ENCODE results near the gene STK33. TPM values are rescaled to one million over a fixed set of nuclear protein-coding genes. Genes with fewer than 3 reads are reported as not detected.

STK33 gene
- total RNA-seq, 1 experiment from 2014 or later, result 19.5 TPM

DNA sequence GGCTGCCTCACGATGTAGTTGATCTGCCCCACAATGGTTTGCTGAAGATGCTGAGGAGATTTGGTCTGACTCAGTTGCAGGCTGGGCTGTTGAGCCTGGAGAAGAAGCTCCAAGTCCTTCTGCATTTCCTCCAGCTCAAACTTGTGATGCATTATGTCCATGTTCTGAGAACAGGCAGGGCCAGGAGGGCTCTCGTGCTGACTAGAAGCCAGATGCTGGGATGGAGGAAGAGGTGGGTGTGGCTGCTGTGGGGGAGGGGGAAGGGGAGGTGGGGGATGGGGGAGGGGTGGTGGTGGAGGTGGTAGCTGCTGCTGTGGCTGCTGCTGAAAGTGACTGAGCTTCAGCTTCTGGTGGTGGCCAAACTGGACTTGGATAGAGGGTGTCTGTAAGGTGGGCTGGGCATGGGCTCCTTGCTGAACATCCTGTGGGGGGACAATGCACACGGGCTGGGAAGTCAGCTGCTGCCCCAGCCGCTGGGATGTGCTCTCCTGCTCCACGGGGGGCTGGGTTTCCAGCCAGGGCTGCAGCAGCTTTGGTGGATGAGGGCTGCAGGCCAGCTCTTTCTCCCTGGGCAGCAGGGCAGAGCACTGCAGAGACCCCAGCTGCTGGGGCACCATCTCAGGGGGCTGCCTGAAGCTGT is 46.4 kb upstream of the STK33 start:
- H3K4me1 ChIP-seq (ENCODE audit: insufficient read depth, low read length), result peaks cover 9% of the 10 kb centered on the region; the same call in 1 of the 2 replicates
- H3K27me3 Mint-ChIP-seq (ENCODE audit: low read depth), result no peaks in the 10 kb centered on the region; the same call in 1 of the 2 replicates
- no peak overlapping the region for H3K4ac ChIP-seq (ENCODE audit: low read depth, low read length)
- H2BK15ac ChIP-seq (ENCODE audit: low read depth, low read length), result no peak overlapping the region
- peaks cover 20 to 25% of the 10 kb centered on the region in 2 experiments for H3K4me1 Mint-ChIP-seq
- no peak overlapping the region for H3K9ac ChIP-seq (ENCODE audit: extremely low read depth, insufficient read length, low read length)
- WGBS (ENCODE audit: extremely low coverage, insufficient read length, low lambda C conversion rate), result no CpG with 5 or more reads among the region's 5 CpGs
- H2AFZ ChIP-seq (ENCODE audit: low read length), result no peak overlapping the region
- peaks cover 0 to 3% of the 10 kb centered on the region in 2 experiments; a peak in 1 of 5 replicates for H3K9me3 Mint-ChIP-seq
- H4K91ac ChIP-seq (ENCODE audit: insufficient read length, low read depth, low read length), result no peak overlapping the region
- H3K9me3 ChIP-seq (ENCODE audit: control insufficient read depth, low read depth, low read length), result no peaks in the 10 kb centered on the region
- no peaks in the 10 kb centered on the region for H3K27me3 ChIP-seq (ENCODE audit: insufficient read depth, low read length)
- no peak overlapping the region for H3K4me3 Mint-ChIP-seq
- no peak overlapping the region for H2BK20ac ChIP-seq (ENCODE audit: low read depth, low read length, poor library complexity, severe bottlenecking)
- H3K79me1 ChIP-seq (ENCODE audit: insufficient read depth, low read depth, low read length, poor library complexity, severe bottlenecking), result no peaks in the 10 kb centered on the region
- H3K36me3 Mint-ChIP-seq (ENCODE audit: insufficient read depth in 1 of 3, low read depth in 3 of 3), result peaks cover 9 to 15% (median 10%) of the 10 kb centered on the region in 3 experiments; a peak in 6 of 7 replicates
- H3K4me2 ChIP-seq (ENCODE audit: insufficient read depth, insufficient read length, low read length), result peak overlapping the region; percentile 8
- no peak overlapping the region for H2BK120ac ChIP-seq (ENCODE audit: low read depth, low read length, poor library complexity, severe bottlenecking)
- no peaks in the 10 kb centered on the region for H4K20me1 ChIP-seq (ENCODE audit: control insufficient read depth, insufficient read depth, insufficient read length)
- H2AK5ac ChIP-seq (ENCODE audit: insufficient read length, low read length), result no peak overlapping the region
- TF ChIP-seq, protein P1, sequence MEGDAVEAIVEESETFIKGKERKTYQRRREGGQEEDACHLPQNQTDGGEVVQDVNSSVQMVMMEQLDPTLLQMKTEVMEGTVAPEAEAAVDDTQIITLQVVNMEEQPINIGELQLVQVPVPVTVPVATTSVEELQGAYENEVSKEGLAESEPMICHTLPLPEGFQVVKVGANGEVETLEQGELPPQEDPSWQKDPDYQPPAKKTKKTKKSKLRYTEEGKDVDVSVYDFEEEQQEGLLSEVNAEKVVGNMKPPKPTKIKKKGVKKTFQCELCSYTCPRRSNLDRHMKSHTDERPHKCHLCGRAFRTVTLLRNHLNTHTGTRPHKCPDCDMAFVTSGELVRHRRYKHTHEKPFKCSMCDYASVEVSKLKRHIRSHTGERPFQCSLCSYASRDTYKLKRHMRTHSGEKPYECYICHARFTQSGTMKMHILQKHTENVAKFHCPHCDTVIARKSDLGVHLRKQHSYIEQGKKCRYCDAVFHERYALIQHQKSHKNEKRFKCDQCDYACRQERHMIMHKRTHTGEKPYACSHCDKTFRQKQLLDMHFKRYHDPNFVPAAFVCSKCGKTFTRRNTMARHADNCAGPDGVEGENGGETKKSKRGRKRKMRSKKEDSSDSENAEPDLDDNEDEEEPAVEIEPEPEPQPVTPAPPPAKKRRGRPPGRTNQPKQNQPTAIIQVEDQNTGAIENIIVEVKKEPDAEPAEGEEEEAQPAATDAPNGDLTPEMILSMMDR (conservative IDR thresholded peaks at IDR 0.05), result no peak
- H3K14ac ChIP-seq (ENCODE audit: insufficient read depth, low read length), result no peak overlapping the region
- no peak overlapping the region for H3K27ac ChIP-seq (ENCODE audit: insufficient read length, low read depth, low read length)
- H3K23ac ChIP-seq (ENCODE audit: insufficient read length, low read depth, low read length), result no peak overlapping the region
- no peak overlapping the region for H2BK12ac ChIP-seq (ENCODE audit: insufficient read length, low read depth, low read length)
- H2BK5ac ChIP-seq (ENCODE audit: insufficient read length, low read length), result no peak overlapping the region
- no peak overlapping the region for H3K56ac ChIP-seq (ENCODE audit: insufficient read length, low read depth, low read length)
- no peak overlapping the region for H3K18ac ChIP-seq (ENCODE audit: insufficient read length, low read depth, low read length)
- H4K8ac ChIP-seq (replicated peaks; ENCODE audit: insufficient read length, low read depth, low read length), result no peak overlapping the region
- no peaks in the 10 kb centered on the region for H3K23me2 ChIP-seq (ENCODE audit: insufficient read length, low read depth, low read length, poor library complexity, severe bottlenecking)
- H3K79me2 ChIP-seq (ENCODE audit: insufficient read depth, low read length), result no peaks in the 10 kb centered on the region
- no peak overlapping the region for H4K5ac ChIP-seq (ENCODE audit: insufficient read length, low read depth, low read length)
- peak; percentile 55 for DNase-seq
- H3K27ac Mint-ChIP-seq, result no peak overlapping the region
- no peak overlapping the region for H3T11ph ChIP-seq (ENCODE audit: low read length)

Data from H9 (cell line).